Measurements from ENCODE around the gene CYB5R2. TPM values are rescaled to one million over a fixed set of nuclear protein-coding genes. Genes with fewer than 3 reads are reported as not detected.

CYB5R2 gene
- total and polyA plus RNA-seq, 8 donors: 4.1 to 18.3 (median 10.3) TPM; not detected in 1

GRCh38 chr11:7655253-7656217 is 17.8 kb downstream of the CYB5R2 start:
- Histone ChIP-seq H3K27me3 (no peaks in the 10 kb centered on the region), H3K9me3 (no peaks in the 10 kb centered on the region), H3K4me1 (peaks cover 0 to 13% (median 4%) of the 10 kb centered on the region in 4 donors), H3K27ac (peak overlapping the region in 2 of 5 donors; percentile 10 to 24), H3K36me3 (peaks cover 45 to 73% (median 72%) of the 10 kb centered on the region in 4 donors), H3K4me3 (no peak overlapping the region)
- WGBS, 5 donors: 71 to 84% (median 82%) methylated on average over 5 to 14 of the region's 14 CpGs
- TF ChIP-seq CTCF (IDR thresholded peaks at IDR 0.05) (no peak), EP300 (IDR thresholded peaks at IDR 0.05) (no peak)
- DNase-seq: no peak
- intact Hi-C loops (cut with DNase I; ENCODE audit: low total_unique reads): no loop called here

GRCh38 chr11:7654195-7654705 is 19.1 kb downstream of the CYB5R2 start:
- no peak overlapping the region for H3K27ac ChIP-seq
- TF ChIP-seq CTCF (IDR thresholded peaks at IDR 0.05) (no peak), EP300 (IDR thresholded peaks at IDR 0.05) (no peak), POLR2AphosphoS5 (IDR thresholded peaks at IDR 0.05) (no peak), POLR2A (IDR thresholded peaks at IDR 0.05) (no peak)
- intact Hi-C loops (cut with DNase I; ENCODE audit: low total_unique reads): no loop called here
- DNase-seq: no peak
- WGBS, 5 donors: 78 to 93% (median 92%) methylated on average over 3 to 4 of the region's 4 CpGs
- H3K9me3 ChIP-seq: no peaks in the 10 kb centered on the region
- peaks cover 53 to 86% (median 85%) of the 10 kb centered on the region in 4 donors for H3K36me3 ChIP-seq
- H3K4me1 ChIP-seq: peaks cover 0 to 13% (median 4%) of the 10 kb centered on the region in 4 donors
- no peak overlapping the region for H3K4me3 ChIP-seq
- no peaks in the 10 kb centered on the region for H3K27me3 ChIP-seq

- H3K27me3 ChIP-seq: no peaks in the 10 kb centered on the region
- TF ChIP-seq EP300 (IDR thresholded peaks at IDR 0.05) (no peak), POLR2AphosphoS5 (IDR thresholded peaks at IDR 0.05) (no peak), POLR2A (IDR thresholded peaks at IDR 0.05) (no peak), CTCF (IDR thresholded peaks at IDR 0.05) (no peak)
- intact Hi-C loops (cut with DNase I; ENCODE audit: low total_unique reads): no loop called here
- H3K27ac ChIP-seq: peak overlapping the region in 1 of 5 donors; percentile 13
- H3K36me3 ChIP-seq: peaks cover 61 to 92% (median 86%) of the 10 kb centered on the region in 4 donors
- peaks cover 0 to 23% (median 1%) of the 10 kb centered on the region in 4 donors for H3K4me1 ChIP-seq
- H3K4me3 ChIP-seq: no peak overlapping the region
- H3K9me3 ChIP-seq: no peaks in the 10 kb centered on the region
- 71 to 87% (median 76%) methylated on average over 7 to 9 of the region's 9 CpGs for WGBS, 5 donors
- no peak for DNase-seq
Measured at GRCh38 chr11:7651700-7652099, 21.6 kb downstream of the CYB5R2 start.

- H3K27ac ChIP-seq: peak overlapping the region in 1 of 5 donors; percentile 13
- intact Hi-C loops (cut with DNase I; ENCODE audit: low total_unique reads): no loop called here
Measured at GRCh38 chr11:7651140-7651551, 22.2 kb downstream of the CYB5R2 start.

More at GRCh38 chr11:7651140-7651551, 22.2 kb downstream of the CYB5R2 start:
- WGBS, 5 donors: 54 to 87% (median 77%) methylated on average over 5 of the region's 5 CpGs
- peaks cover 0 to 26% (median 0%) of the 10 kb centered on the region in 4 donors for H3K4me1 ChIP-seq
- H3K9me3 ChIP-seq: no peaks in the 10 kb centered on the region
- H3K27me3 ChIP-seq: no peaks in the 10 kb centered on the region
- DNase-seq: no peak
- H3K4me3 ChIP-seq: no peak overlapping the region
- no peak for TF ChIP-seq POLR2AphosphoS5 (IDR thresholded peaks at IDR 0.05)
- TF ChIP-seq CTCF (IDR thresholded peaks at IDR 0.05): no peak
- TF ChIP-seq POLR2A (IDR thresholded peaks at IDR 0.05): no peak
- TF ChIP-seq EP300 (IDR thresholded peaks at IDR 0.05): no peak
- H3K36me3 ChIP-seq: peaks cover 61 to 91% (median 82%) of the 10 kb centered on the region in 4 donors

All from stomach (tissue), 9 donors.